PC-9 (cell line): ENCODE measurements around the gene CMKLR1.

ENCODE experiments used
- CTCF ChIP-seq: fragments of 200-600 bp; sonication (generic); conservative IDR thresholded peaks from 2 replicates; pipeline ENCODE4 v1.6.1; 2017; ENCODE audit warnings: mixed run types, antibody characterized with exemption, mild to moderate bottlenecking, moderate library complexity
- EZH2 ChIP-seq: fragments of 200-600 bp; sonication (generic); IDR thresholded peaks from 2 replicates; pipeline ENCODE4 v1.8.0; 2017; ENCODE audit warnings: antibody characterized with exemption, low read depth

DNA sequence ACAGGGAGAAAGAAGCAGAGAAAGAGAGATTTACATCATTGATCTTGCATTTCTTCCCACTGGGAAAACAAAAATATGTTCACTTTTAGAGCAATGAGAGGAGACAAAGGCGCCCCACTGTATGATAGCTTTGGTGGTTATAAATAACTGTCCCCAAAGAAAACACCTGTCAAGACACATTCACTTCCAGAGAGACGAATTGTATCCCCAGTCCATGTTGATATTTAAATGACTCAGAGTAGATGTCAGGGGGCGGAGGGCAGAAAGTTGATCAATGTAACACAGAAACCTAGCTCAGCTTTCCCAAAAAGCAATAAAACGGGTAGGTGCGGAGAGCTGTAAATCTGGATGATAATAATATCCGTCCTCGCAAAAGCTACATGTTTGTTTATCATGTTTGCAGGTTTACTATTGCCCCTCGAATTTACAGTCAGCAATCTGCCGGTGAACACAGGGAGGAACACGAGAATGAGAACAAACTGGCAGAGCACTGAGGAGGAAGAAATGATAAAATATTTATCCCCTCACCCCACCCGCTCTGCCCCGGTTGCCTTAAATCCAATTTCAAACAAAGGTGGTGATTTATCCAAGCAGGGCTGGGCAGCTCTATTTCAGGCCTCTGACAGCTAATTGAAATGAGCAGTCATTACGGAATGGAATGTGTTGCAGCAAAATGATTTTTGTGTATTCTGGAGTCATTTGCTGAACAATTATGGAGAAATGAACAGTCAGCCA is 84.4 kb downstream of the CMKLR1 start:
- no peak for TF ChIP-seq EZH2
- no peak for TF ChIP-seq CTCF
